Panc1 (cell line): ENCODE measurements around the gene TCEAL5. TPM values are rescaled to one million over a fixed set of nuclear protein-coding genes. Genes with fewer than 3 reads are reported as not detected.

Source experiments
- ATAC-seq: fragments of 200-7000 bp; cut with Tn5 transposase; 2 replicates; pipeline ENCODE4 v1.9.1; 2020; ENCODE audit warnings: mild to moderate bottlenecking, moderate library complexity
- BruUV-seq: library from RNA; stranded (reverse); fragments of 400-500 nt; replicated peaks from 2 replicates; lab custom pipeline; 2021; lab: Mats Ljungman, UMichigan
- CTCF ChIA-PET: fragments of 300-600 bp; sonication (Branson Sonifier 250); formaldehyde crosslinking; loops from one replicate; lab custom pipeline; 2022; ENCODE audit warnings: antibody characterized with exemption; lab: Charles Lee
- POLR2A ChIA-PET: fragments of 300-600 bp; sonication (Branson Sonifier 250); formaldehyde crosslinking; loops from one replicate; lab custom pipeline; 2022; ENCODE audit warnings: antibody characterized with exemption; lab: Charles Lee
- DNase-seq: peaks from one replicate; pipeline ENCODE4 v3.0.0-alpha.2; 2010; ENCODE audit warnings: low read depth, low spot score
- H3K27ac ChIP-seq: 2 replicates; pipeline ENCODE4 v1.5.1; 2011; ENCODE audit warnings: mild to moderate bottlenecking, low read length, inconsistent platforms
- H3K27me3 ChIP-seq: fragments of 200-500 bp; sonication (Bioruptor generic); 2 replicates; pipeline ENCODE4 v1.6.0; 2014; ENCODE audit warnings: low read length, inconsistent platforms; ENCODE audit not compliant: control insufficient read depth, insufficient read depth
- H3K36me3 ChIP-seq: fragments of 200-500 bp; sonication (Bioruptor generic); 2 replicates; pipeline ENCODE4 v1.5.1; 2014; ENCODE audit warnings: inconsistent platforms, mild to moderate bottlenecking, low read length, moderate library complexity; ENCODE audit not compliant: control insufficient read depth, insufficient read depth
- H3K4me1 ChIP-seq: 2 replicates; pipeline ENCODE4 v1.5.1; 2011; ENCODE audit warnings: inconsistent platforms, mild to moderate bottlenecking, low read length, moderate library complexity; ENCODE audit not compliant: control insufficient read depth, insufficient read depth
- H3K4me3 ChIP-seq, 2 experiments: 2 replicates each; pipeline ENCODE4 v1.5.1; 2011 to 2012; ENCODE audit warnings: low read depth in 2 of 2, low read length in 2 of 2, mild to moderate bottlenecking in 2 of 2, inconsistent platforms in 1 of 2, moderate library complexity in 1 of 2
- H3K9me3 ChIP-seq: fragments of 200-500 bp; sonication (Bioruptor generic); 2 replicates; pipeline ENCODE4 v1.5.1; 2014; ENCODE audit warnings: low read depth, mild to moderate bottlenecking, inconsistent platforms, low read length, moderate library complexity; ENCODE audit not compliant: control insufficient read depth, insufficient read depth
- POLR2AphosphoS5 ChIP-seq: IDR thresholded peaks from 2 replicates; pipeline ENCODE4 v1.6.1; 2012; ENCODE audit warnings: mild to moderate bottlenecking, low read depth, low read length, moderate library complexity
- SIN3A ChIP-seq: IDR thresholded peaks from 2 replicates; pipeline ENCODE4 v1.6.1; 2012; ENCODE audit warnings: low read depth, mild to moderate bottlenecking, low read length, moderate library complexity, borderline replicate concordance; ENCODE audit not compliant: insufficient read depth
- TCF7L2 ChIP-seq: IDR thresholded peaks from 2 replicates; pipeline ENCODE4 v1.6.1; 2011; ENCODE audit warnings: mild to moderate bottlenecking, low read depth, low read length, inconsistent platforms
- in situ Hi-C: cut with HindIII; loops from 2 replicates; pipeline ENCODE4 v1.10.0; 2016; ENCODE audit warnings: low sequenced_read_pairs, low pct_unique_long_range_greater_than_20kb
- intact Hi-C: fragments of 100-400 bp; cut with micrococcal nuclease; formaldehyde crosslinking; loops from one replicate; pipeline ENCODE4 v1.10.0; 2022; ENCODE audit not compliant: unreplicated experiment
- total RNA-seq: library from RNA; stranded (reverse); gene quantifications from one replicate; pipeline ENCODE4 v1.2.1, GENCODE V29; 2021; ENCODE audit not compliant: unreplicated experiment
- TF ChIP-seq, protein P1 (sequence below), 2 experiments: IDR thresholded peaks; 2 replicates each; pipeline ENCODE4 v1.6.1; 2011 to 2012; ENCODE audit warnings: low read depth in 2 of 2, control low read depth in 1 of 2, low read length in 1 of 2, mild to moderate bottlenecking in 1 of 2, moderate library complexity in 1 of 2; ENCODE audit not compliant: insufficient read depth in 1 of 2
- TF ChIP-seq, protein P2 (sequence below): fragments of 450-650 bp; IDR thresholded peaks from 2 replicates; pipeline ENCODE4 v1.5.1; 2017; ENCODE audit warnings: mild to moderate bottlenecking

The TCEAL5 gene
- total RNA-seq, 1 experiment from 2014 or later, result not detected

DNA sequence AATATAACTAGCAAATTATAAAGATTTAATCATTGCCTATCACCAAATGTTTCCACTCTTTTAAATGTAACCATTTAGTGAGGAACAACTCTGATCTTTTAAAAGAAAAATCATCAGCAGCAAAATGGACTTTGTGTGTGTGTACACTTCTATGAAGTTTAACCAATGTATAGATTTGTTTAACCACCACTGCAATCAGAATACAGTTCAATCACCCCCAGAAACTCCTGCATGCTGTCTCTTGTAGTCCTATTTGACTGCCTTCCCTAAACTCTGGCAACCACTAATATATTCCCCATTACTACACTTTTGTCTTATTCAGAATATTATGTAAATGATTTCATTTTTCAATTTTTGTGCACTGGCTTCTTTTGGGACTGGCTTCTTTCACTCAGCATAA, 19.9 kb downstream of the TCEAL5 start:
- BruUV-seq, result no TSS peak
- intact Hi-C loops (no loop called here), in situ Hi-C loops (no loop called here)
- no peaks in the 10 kb centered on the region for H3K9me3 ChIP-seq
- DNase-seq (no peak), ATAC-seq (no peak)
- H3K4me1 ChIP-seq, result no peaks in the 10 kb centered on the region
- H3K36me3 ChIP-seq, result no peaks in the 10 kb centered on the region
- CTCF ChIA-PET, result no interaction called here
- POLR2A ChIA-PET, result no interaction called here
- no peak overlapping the region for H3K4me3 ChIP-seq
- no peaks in the 10 kb centered on the region; the same call in none of the 2 replicates for H3K27me3 ChIP-seq
- no peak for TF ChIP-seq POLR2AphosphoS5
- no peak for TF ChIP-seq SIN3A
- TF ChIP-seq, protein P1, sequence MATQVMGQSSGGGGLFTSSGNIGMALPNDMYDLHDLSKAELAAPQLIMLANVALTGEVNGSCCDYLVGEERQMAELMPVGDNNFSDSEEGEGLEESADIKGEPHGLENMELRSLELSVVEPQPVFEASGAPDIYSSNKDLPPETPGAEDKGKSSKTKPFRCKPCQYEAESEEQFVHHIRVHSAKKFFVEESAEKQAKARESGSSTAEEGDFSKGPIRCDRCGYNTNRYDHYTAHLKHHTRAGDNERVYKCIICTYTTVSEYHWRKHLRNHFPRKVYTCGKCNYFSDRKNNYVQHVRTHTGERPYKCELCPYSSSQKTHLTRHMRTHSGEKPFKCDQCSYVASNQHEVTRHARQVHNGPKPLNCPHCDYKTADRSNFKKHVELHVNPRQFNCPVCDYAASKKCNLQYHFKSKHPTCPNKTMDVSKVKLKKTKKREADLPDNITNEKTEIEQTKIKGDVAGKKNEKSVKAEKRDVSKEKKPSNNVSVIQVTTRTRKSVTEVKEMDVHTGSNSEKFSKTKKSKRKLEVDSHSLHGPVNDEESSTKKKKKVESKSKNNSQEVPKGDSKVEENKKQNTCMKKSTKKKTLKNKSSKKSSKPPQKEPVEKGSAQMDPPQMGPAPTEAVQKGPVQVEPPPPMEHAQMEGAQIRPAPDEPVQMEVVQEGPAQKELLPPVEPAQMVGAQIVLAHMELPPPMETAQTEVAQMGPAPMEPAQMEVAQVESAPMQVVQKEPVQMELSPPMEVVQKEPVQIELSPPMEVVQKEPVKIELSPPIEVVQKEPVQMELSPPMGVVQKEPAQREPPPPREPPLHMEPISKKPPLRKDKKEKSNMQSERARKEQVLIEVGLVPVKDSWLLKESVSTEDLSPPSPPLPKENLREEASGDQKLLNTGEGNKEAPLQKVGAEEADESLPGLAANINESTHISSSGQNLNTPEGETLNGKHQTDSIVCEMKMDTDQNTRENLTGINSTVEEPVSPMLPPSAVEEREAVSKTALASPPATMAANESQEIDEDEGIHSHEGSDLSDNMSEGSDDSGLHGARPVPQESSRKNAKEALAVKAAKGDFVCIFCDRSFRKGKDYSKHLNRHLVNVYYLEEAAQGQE (IDR thresholded peaks at IDR 0.05; ENCODE audit: insufficient read depth in 1 of 2, low read depth in 2 of 2, low read length in 1 of 2), result no peak
- TF ChIP-seq TCF7L2, result no peak
- TF ChIP-seq, protein P2, sequence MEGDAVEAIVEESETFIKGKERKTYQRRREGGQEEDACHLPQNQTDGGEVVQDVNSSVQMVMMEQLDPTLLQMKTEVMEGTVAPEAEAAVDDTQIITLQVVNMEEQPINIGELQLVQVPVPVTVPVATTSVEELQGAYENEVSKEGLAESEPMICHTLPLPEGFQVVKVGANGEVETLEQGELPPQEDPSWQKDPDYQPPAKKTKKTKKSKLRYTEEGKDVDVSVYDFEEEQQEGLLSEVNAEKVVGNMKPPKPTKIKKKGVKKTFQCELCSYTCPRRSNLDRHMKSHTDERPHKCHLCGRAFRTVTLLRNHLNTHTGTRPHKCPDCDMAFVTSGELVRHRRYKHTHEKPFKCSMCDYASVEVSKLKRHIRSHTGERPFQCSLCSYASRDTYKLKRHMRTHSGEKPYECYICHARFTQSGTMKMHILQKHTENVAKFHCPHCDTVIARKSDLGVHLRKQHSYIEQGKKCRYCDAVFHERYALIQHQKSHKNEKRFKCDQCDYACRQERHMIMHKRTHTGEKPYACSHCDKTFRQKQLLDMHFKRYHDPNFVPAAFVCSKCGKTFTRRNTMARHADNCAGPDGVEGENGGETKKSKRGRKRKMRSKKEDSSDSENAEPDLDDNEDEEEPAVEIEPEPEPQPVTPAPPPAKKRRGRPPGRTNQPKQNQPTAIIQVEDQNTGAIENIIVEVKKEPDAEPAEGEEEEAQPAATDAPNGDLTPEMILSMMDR, result no peak
- no peak overlapping the region for H3K27ac ChIP-seq

DNA sequence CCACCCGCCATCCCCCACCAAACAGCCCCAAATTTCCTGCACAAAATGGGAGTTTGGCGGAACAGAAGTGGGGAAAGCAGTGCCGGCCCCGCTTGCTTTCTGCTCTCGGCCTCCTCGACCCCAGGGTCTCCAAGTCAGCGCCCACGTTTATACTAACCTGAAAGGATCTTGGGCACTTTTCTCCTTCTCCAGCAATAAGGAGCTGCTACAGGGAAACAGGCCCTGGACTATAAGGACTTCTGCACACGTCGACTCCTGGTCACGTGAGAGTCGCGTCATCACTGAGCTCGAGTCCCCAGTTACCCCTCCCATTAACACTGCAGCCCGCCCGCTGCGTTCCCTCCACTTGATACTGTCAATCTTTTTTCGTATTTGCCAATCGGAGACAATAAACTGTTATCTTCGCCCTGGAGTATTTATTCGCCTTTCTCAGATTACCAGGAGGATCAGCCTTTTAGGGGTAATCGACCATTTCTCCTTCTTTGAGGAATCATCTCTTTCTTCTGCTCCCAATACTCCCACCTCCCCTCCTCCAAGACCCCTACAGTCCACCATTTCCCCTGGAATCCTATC, 21.5 kb downstream of the TCEAL5 start, which contains the start of gene TCEAL8:
Gene TCEAL8, minus strand, starts transcription at position 235 of the 573 bp plus-strand sequence. CDS start 1,176 bp downstream, outside the sequence.
- TF ChIP-seq, protein P2, result no peak
- TF ChIP-seq, protein P1 (IDR thresholded peaks at IDR 0.05; ENCODE audit: insufficient read depth in 1 of 2, low read depth in 2 of 2, low read length in 1 of 2), result no peak
- TF ChIP-seq SIN3A, result no peak
- TF ChIP-seq POLR2AphosphoS5, result no peak
- TF ChIP-seq TCF7L2, result no peak
- DNase-seq, result peak; percentile 18
- Histone ChIP-seq H3K4me3 (peak within 1 kb of the TSS; percentile 63 to 88), H3K4me1 (no peaks in the 10 kb centered on the region), H3K9me3 (no peaks in the 10 kb centered on the region), H3K27ac (peak within 1 kb of the TSS; percentile 69), H3K36me3 (no peaks in the 10 kb centered on the region), H3K27me3 (no peaks in the 10 kb centered on the region; the same call in 1 of the 2 replicates)
- no TSS peak for BruUV-seq
- in situ Hi-C loops (no loop called here), intact Hi-C loops (no loop called here)
- ATAC-seq, result peak; percentile 95
- ChIA-PET CTCF (interaction anchor here (1.0 kb wide), 1 partner anchor 23 kb away, joined by 3 read pairs; no protein-coding TSS in a partner anchor), POLR2A (no interaction called here)
